Stomach (tissue), 9 donors: Measurements from ENCODE around the gene TUT4. TPM values are rescaled to one million over a fixed set of nuclear protein-coding genes. Genes with fewer than 3 reads are reported as not detected.
"Not testable (repeated sequence)": the region's sequence is repeated elsewhere in the genome, so short reads cannot be mapped to it uniquely, and the experiment has no call there.

Source experiments
- DNase-seq, 2 donors: peaks; one replicate each; pipeline versions ENCODE4 v3.0.0 to v3.0.0-alpha.2; 2013 to 2019
- H3K27ac ChIP-seq, 5 donors: fragments of 200-600 bp in 4 of 5; sonication (generic) in 4 of 5; one replicate each; pipeline ENCODE4 v1.5.1; 2013 to 2019; ENCODE audit warnings: mild to moderate bottlenecking in 1 of 5, moderate library complexity in 1 of 5
- H3K27me3 ChIP-seq, 3 donors: fragments of 200-600 bp; sonication (generic); one replicate each; pipeline ENCODE4 v1.5.1; 2017 to 2019; ENCODE audit warnings: mixed run types in 1 of 3
- H3K36me3 ChIP-seq, 4 donors: fragments of 200-600 bp; sonication (generic); 1 replicate in 3 of 4; 2 replicates in 1 of 4; pipeline ENCODE4 v1.5.1; 2016 to 2019
- H3K4me1 ChIP-seq, 4 donors: fragments of 200-600 bp; sonication (generic); one replicate each; pipeline ENCODE4 v1.5.1; 2016 to 2019
- H3K4me3 ChIP-seq, 4 donors: fragments of 200-600 bp; sonication (generic) in 3 of 4; one replicate each; pipeline ENCODE4 v1.5.1; 2016 to 2019; ENCODE audit warnings: mild to moderate bottlenecking in 1 of 4
- H3K9me3 ChIP-seq, 4 donors: fragments of 200-600 bp; sonication (generic); one replicate each; pipeline ENCODE4 v1.5.1; 2016 to 2019
- EP300 ChIP-seq: sonication (generic); formaldehyde crosslinking; IDR thresholded peaks from one replicate; pipeline ENCODE4 v1.6.1; 2017; ENCODE audit warnings: antibody characterized with exemption
- POLR2A ChIP-seq, 4 donors: fragments of 450-650 bp; IDR thresholded peaks; one replicate each; pipeline ENCODE4 v1.6.1; 2016; ENCODE audit warnings: antibody characterized with exemption in 4 of 4, control low read depth in 2 of 4, mild to moderate bottlenecking in 1 of 4, moderate library complexity in 1 of 4
- POLR2AphosphoS5 ChIP-seq, 3 donors: sonication (generic); formaldehyde crosslinking; IDR thresholded peaks; one replicate each; pipeline ENCODE4 v1.6.1; 2016; ENCODE audit warnings: antibody characterized with exemption in 3 of 3
- WGBS, 5 donors: extraction: QIAGEN DNeasy Blood & Tissue Kit in 3 of 5; methylation state at CpG; one replicate each; pipeline versions ENCODE4 v1.1.5 to v1.1.7; 2013 to 2018; 5-methylcytosine and 5-hydroxymethylcytosine counted together
- intact Hi-C: fragments of 100-400 bp; cut with DNase I; formaldehyde crosslinking; loops from one replicate; pipeline ENCODE4 v1.15.1; 2023; ENCODE audit warnings: low total_unique reads
- polyA plus RNA-seq, 3 donors: library from polyadenylated mRNA; stranded (reverse); fragments of 200-250 nt; gene quantifications; one replicate each; pipeline ENCODE4 v1.2.3, GENCODE V29; 2013
- total RNA-seq, 5 donors: library from RNA; depleted of rRNA; stranded (reverse); fragments of >200 nt; gene quantifications; one replicate each; pipeline versions ENCODE4 v1.1.0 to v1.2.3, GENCODE V29; 2014 to 2016
- TF ChIP-seq, protein P1 (sequence below), 7 experiments: fragments of 450-650 bp in 4 of 7; fragments of 200-600 bp in 3 of 7; sonication (generic) in 3 of 7; IDR thresholded peaks; one replicate each; pipeline ENCODE4 v1.5.1; 2016 to 2019; ENCODE audit warnings: antibody characterized with exemption in 7 of 7, control low read depth in 2 of 7, mild to moderate bottlenecking in 1 of 7
- donor health status: healthy with polysubstance abuse.
- donor health status: Bipolar disorder and iron deficiency.
- donor health status: healthy.

TUT4 gene
- total and polyA plus RNA-seq, 8 donors, result 11.8 to 107 (median 37.1) TPM

DNA sequence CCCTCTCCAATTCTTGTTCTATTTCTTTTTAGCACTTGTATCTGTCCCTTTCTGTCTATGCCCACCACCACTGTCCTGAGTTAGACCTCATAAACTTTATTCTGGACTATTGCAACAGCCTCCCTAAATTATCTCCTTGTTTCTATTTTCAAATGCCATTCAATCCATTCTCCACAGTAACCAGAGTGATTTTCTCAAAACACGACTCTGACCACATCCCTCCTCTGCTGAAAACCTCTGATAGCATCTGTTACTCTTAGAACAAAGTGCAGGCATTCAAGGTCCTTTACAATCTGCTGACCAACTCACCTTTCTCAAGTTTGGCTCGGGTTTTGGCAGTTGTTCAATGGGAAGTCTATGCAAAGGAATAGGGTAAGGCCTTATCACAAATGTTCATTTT lies 26.5 kb upstream of the TUT4 start:
- Histone ChIP-seq H3K27ac (no peak overlapping the region), H3K9me3 (no peaks in the 10 kb centered on the region), H3K27me3 (no peaks in the 10 kb centered on the region), H3K36me3 (no peaks in the 10 kb centered on the region), H3K4me3 (no peak overlapping the region), H3K4me1 (no peaks in the 10 kb centered on the region)
- TF ChIP-seq POLR2AphosphoS5 (IDR thresholded peaks at IDR 0.05) (no peak), EP300 (no peak), POLR2A (IDR thresholded peaks at IDR 0.05) (no peak)
- TF ChIP-seq, protein P1, sequence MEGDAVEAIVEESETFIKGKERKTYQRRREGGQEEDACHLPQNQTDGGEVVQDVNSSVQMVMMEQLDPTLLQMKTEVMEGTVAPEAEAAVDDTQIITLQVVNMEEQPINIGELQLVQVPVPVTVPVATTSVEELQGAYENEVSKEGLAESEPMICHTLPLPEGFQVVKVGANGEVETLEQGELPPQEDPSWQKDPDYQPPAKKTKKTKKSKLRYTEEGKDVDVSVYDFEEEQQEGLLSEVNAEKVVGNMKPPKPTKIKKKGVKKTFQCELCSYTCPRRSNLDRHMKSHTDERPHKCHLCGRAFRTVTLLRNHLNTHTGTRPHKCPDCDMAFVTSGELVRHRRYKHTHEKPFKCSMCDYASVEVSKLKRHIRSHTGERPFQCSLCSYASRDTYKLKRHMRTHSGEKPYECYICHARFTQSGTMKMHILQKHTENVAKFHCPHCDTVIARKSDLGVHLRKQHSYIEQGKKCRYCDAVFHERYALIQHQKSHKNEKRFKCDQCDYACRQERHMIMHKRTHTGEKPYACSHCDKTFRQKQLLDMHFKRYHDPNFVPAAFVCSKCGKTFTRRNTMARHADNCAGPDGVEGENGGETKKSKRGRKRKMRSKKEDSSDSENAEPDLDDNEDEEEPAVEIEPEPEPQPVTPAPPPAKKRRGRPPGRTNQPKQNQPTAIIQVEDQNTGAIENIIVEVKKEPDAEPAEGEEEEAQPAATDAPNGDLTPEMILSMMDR (IDR thresholded peaks at IDR 0.05), result no peak
- no peak for DNase-seq
- 9 to 37% (median 28%) methylated on average over 2 of the region's 2 CpGs for WGBS, 5 donors
- intact Hi-C loops, result no loop called here

DNA sequence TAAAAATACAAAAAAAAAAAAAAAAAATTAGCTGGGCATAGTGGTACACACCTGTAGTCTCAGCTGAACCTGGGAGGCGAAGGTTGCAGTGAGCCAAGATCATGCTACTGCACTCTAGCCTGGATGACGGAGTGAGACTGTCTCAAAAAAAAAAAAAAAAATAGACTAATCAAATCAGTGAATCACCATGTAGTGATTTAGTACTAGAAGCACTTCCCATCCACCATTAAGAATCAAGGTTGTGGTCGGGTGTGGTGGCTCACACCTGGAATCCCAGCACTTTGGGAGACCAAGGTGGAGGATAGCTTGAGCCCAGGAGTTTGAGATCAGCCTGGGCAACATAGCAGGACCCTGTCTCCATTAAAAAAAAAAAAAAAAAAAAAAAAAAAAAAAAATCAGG lies 25.2 kb upstream of the TUT4 start:
- 87 to 96% (median 95%) methylated on average over 3 of the region's 3 CpGs for WGBS, 5 donors
- intact Hi-C loops, H3K4me1 ChIP-seq, H3K27me3 ChIP-seq, DNase-seq, H3K9me3 ChIP-seq, H3K4me3 ChIP-seq, H3K27ac ChIP-seq, H3K36me3 ChIP-seq: not testable (repeated sequence)

DNA sequence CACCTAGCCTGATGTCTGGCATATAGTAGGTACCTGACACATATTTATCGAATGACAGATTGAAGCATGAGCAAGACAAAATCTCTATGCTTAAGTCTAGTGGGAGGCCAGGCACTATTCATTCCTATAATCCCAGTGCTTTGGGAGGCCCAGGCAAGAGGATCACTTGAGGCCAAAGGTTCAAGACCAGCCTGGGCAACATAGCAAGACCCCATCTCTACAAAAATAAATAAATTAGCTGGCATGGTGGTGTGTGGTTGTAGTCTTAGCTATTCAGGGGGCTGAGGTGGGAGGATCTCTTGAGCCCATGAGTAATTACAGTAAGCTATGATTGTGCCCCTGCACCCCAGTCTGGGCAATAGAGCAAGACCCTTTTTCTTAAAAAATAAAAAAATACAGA lies 23.2 kb upstream of the TUT4 start:
- DNase-seq, result no peak
- intact Hi-C loops, result no loop called here
- 97 to 100% (median 98%) methylated on average over 1 of the region's 1 CpG for WGBS, 5 donors

DNA sequence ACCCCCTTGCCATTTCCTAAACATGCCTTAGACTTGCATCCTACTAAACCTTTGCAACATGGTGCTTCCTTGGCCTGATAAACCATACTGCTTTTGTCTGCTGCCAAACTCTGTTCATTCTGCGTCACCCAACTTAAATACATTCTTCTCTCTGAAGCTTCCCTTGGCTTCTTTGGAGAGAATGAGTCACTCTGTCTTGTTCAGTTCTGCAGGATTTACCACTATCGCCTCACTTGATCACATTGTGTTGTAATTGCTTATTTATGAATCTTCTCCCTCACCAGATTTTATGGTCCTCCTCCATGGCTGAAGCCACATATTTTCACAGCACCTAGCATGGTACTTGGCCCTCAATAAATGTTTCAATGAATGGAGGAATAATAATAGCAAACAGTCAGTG lies 21.7 kb upstream of the TUT4 start:
- Histone ChIP-seq H3K27ac (no peak overlapping the region), H3K9me3 (no peaks in the 10 kb centered on the region), H3K4me1 (peaks cover 0 to 2% (median 0%) of the 10 kb centered on the region in 4 donors), H3K36me3 (no peaks in the 10 kb centered on the region), H3K4me3 (no peak overlapping the region), H3K27me3 (no peaks in the 10 kb centered on the region)
- TF ChIP-seq, protein P1 (IDR thresholded peaks at IDR 0.05), result no peak
- no peak for TF ChIP-seq EP300
- TF ChIP-seq POLR2A (IDR thresholded peaks at IDR 0.05), result no peak
- TF ChIP-seq POLR2AphosphoS5 (IDR thresholded peaks at IDR 0.05), result no peak
- intact Hi-C loops, result no loop called here
- peak in 1 of 2 donors; percentile 45 for DNase-seq
- 57 to 80% (median 73%) methylated on average over 2 of the region's 2 CpGs for WGBS, 5 donors

More for the DNA sequence above, 23.2 kb upstream of the TUT4 start:
- no peaks in the 10 kb centered on the region for H3K4me1 ChIP-seq
- no peaks in the 10 kb centered on the region for H3K36me3 ChIP-seq
- TF ChIP-seq EP300 (no peak), POLR2A (IDR thresholded peaks at IDR 0.05) (no peak), POLR2AphosphoS5 (IDR thresholded peaks at IDR 0.05) (no peak)
- TF ChIP-seq, protein P1 (IDR thresholded peaks at IDR 0.05), result no peak
- no peak overlapping the region for H3K27ac ChIP-seq
- no peaks in the 10 kb centered on the region for H3K9me3 ChIP-seq
- H3K4me3 ChIP-seq, result no peak overlapping the region
- H3K27me3 ChIP-seq, result no peaks in the 10 kb centered on the region

DNA sequence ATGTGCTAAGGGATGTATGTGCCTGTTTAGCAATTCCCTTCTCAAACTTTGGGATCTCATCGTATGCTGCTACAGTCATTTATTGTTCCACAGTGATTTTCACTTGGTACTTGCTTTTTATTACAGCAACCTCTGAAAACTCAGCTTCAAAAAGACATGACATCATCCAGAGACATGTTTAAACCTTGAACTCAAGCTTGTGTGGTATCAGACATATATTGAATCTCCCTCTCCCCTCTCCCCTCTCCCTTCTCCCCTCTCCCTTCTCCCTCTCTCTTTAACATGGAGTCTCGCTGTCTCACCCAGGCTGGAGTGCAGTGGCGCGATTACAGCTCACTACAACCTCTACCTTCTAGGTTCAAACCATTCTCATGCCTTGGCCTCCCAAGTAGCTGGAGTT lies 19.5 kb upstream of the TUT4 start:
- H3K4me1 ChIP-seq, result peaks cover 0 to 8% (median 0%) of the 10 kb centered on the region in 4 donors
- DNase-seq, result no peak
- intact Hi-C loops, result no loop called here
- WGBS, 5 donors, result 89 to 98% (median 95%) methylated on average over 4 of the region's 4 CpGs
- H3K9me3 ChIP-seq, result no peaks in the 10 kb centered on the region
- TF ChIP-seq, protein P1 (IDR thresholded peaks at IDR 0.05), result no peak
- no peak for TF ChIP-seq POLR2AphosphoS5 (IDR thresholded peaks at IDR 0.05)
- TF ChIP-seq POLR2A (IDR thresholded peaks at IDR 0.05), result no peak
- no peak for TF ChIP-seq EP300
- H3K4me3 ChIP-seq, result no peak overlapping the region
- H3K27ac ChIP-seq, result no peak overlapping the region
- H3K36me3 ChIP-seq, result no peaks in the 10 kb centered on the region
- no peaks in the 10 kb centered on the region for H3K27me3 ChIP-seq
